ENCODE measurements around the gene ZNF592.

The ZNF592 gene

DNA sequence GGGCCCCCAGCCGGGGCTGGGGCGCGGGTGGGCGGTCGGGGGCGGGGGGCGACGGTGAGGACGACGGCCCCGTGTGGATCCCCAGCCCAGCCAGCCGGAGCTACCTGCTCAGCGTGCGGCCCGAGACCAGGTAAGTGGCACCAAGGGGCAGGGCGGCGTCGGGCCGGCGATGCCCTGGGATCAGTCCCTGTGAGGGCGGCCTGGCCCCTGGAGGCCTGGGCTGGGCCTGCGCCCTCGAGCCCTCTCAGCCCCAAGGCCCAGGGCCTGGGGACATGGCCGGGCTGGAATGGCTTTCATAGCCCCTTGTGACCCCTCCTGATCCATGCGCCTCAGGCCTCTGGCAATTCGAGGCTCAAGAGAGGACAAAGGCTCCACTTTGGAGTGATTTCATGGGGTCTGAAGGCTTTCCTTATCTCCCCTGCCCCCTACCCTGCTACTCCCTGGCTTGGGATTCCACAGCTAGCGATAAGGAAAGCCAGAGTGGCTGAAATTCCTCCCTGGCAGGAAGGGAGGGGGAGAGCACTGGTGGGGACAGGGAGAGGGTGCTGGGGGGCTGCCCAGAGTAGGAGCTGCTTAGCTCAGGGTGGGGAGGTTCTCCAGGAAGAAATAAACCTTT is 69.2 kb downstream of the ZNF592 start:
- H3K27ac ChIP-seq (replicated peaks) = no peak overlapping the region
- no peak overlapping the region for H3K4me3 ChIP-seq (replicated peaks; ENCODE audit: insufficient read depth, low read length)
- no peaks in the 10 kb centered on the region for H3K27me3 ChIP-seq (ENCODE audit: insufficient read depth, poor library complexity, severe bottlenecking)
- no peak for DNase-seq (ENCODE audit: low read depth in 1 of 2, low spot score in 1 of 2)
- TF ChIP-seq GABPA (IDR thresholded peaks at IDR 0.05; ENCODE audit: low read depth) (no peak), SPI1 (IDR thresholded peaks at IDR 0.05; ENCODE audit: borderline replicate concordance, low read depth) (no peak), POLR2AphosphoS5 (IDR thresholded peaks at IDR 0.05; ENCODE audit: low read depth) (no peak)
- TF ChIP-seq, protein P1, sequence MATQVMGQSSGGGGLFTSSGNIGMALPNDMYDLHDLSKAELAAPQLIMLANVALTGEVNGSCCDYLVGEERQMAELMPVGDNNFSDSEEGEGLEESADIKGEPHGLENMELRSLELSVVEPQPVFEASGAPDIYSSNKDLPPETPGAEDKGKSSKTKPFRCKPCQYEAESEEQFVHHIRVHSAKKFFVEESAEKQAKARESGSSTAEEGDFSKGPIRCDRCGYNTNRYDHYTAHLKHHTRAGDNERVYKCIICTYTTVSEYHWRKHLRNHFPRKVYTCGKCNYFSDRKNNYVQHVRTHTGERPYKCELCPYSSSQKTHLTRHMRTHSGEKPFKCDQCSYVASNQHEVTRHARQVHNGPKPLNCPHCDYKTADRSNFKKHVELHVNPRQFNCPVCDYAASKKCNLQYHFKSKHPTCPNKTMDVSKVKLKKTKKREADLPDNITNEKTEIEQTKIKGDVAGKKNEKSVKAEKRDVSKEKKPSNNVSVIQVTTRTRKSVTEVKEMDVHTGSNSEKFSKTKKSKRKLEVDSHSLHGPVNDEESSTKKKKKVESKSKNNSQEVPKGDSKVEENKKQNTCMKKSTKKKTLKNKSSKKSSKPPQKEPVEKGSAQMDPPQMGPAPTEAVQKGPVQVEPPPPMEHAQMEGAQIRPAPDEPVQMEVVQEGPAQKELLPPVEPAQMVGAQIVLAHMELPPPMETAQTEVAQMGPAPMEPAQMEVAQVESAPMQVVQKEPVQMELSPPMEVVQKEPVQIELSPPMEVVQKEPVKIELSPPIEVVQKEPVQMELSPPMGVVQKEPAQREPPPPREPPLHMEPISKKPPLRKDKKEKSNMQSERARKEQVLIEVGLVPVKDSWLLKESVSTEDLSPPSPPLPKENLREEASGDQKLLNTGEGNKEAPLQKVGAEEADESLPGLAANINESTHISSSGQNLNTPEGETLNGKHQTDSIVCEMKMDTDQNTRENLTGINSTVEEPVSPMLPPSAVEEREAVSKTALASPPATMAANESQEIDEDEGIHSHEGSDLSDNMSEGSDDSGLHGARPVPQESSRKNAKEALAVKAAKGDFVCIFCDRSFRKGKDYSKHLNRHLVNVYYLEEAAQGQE (IDR thresholded peaks at IDR 0.05; ENCODE audit: insufficient replicate concordance, low read depth) = no peak
- TF ChIP-seq, protein P2, sequence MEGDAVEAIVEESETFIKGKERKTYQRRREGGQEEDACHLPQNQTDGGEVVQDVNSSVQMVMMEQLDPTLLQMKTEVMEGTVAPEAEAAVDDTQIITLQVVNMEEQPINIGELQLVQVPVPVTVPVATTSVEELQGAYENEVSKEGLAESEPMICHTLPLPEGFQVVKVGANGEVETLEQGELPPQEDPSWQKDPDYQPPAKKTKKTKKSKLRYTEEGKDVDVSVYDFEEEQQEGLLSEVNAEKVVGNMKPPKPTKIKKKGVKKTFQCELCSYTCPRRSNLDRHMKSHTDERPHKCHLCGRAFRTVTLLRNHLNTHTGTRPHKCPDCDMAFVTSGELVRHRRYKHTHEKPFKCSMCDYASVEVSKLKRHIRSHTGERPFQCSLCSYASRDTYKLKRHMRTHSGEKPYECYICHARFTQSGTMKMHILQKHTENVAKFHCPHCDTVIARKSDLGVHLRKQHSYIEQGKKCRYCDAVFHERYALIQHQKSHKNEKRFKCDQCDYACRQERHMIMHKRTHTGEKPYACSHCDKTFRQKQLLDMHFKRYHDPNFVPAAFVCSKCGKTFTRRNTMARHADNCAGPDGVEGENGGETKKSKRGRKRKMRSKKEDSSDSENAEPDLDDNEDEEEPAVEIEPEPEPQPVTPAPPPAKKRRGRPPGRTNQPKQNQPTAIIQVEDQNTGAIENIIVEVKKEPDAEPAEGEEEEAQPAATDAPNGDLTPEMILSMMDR (IDR thresholded peaks at IDR 0.05; ENCODE audit: insufficient read depth, low read length) = no peak

DNA sequence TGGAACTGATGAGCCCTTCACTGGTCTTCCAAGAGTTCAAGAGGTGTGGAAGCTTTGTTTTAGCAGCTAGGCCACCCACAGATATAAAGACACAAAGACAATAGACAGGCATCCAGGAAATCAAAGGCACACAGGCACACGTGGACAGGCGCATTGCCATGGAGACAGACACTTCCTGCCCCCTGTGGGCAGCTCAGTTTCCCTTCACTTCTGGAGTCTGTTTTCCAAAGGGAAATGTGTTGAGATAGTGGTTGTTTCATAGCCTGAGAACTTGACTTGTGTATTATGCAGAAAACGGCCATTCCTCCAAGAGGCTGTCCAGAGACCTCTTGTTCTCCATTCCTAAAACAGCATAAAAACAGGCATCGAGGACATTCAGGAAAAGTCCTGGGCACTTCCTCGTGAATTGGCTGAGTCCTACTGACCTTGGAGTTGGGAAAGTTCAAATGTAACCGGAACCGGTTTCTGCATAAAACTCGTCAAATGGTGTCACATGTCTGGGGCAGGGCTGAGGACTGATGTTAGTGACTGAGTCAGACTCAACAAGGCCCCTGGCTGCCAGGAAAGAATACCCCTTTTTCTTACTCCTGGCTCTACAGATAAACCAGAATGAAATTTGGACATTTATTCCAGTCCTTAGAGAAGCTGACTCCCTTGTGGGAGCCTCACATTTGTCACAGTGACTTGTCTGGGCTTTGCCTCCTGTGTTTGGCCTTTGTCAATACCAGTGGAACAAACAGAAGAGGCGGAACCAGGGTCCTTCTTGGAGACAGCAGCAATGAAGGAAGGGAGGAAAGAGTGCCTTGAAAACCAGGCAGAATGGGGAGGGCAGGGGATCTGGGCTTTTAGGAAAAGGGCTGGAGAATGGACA is 70.1 kb downstream of the ZNF592 start:
- H3K27ac ChIP-seq (replicated peaks) = no peak overlapping the region
- no peak for DNase-seq (ENCODE audit: low read depth in 1 of 2, low spot score in 1 of 2)
- TF ChIP-seq, protein P2 (IDR thresholded peaks at IDR 0.05; ENCODE audit: insufficient read depth, low read length) = no peak
- TF ChIP-seq SPI1 (IDR thresholded peaks at IDR 0.05; ENCODE audit: borderline replicate concordance, low read depth) (no peak), GABPA (IDR thresholded peaks at IDR 0.05; ENCODE audit: low read depth) (no peak), POLR2AphosphoS5 (IDR thresholded peaks at IDR 0.05; ENCODE audit: low read depth) (no peak)
- TF ChIP-seq, protein P1 (IDR thresholded peaks at IDR 0.05; ENCODE audit: insufficient replicate concordance, low read depth) = no peak
- H3K27me3 ChIP-seq (ENCODE audit: insufficient read depth, poor library complexity, severe bottlenecking) = no peaks in the 10 kb centered on the region
- H3K4me3 ChIP-seq (replicated peaks; ENCODE audit: insufficient read depth, low read length) = no peak overlapping the region

DNA sequence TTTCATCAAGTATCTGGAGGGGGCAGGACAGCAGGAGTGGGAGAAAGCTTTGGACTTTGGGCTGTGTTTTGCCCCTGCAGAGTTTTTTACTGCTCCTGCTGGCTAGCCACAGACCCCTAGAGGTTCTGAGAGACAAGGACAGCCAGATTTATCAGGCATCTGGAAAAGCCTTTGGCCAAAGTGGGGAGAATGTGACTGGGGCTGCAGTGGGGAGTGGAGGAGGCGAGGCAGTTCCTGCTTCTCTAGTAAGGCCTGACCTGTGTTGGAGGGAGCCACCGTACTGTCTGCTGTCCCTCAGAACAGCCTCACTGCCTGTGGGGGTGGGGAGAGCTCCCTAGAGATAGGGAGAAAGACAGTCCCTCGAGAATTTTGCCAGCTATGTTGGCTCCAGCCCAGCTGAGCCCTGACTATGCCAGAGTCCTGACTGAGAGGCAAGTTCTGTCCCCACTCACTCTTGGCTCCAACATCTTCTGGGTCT is 70.9 kb downstream of the ZNF592 start:
- no peak for DNase-seq (ENCODE audit: low read depth in 1 of 2, low spot score in 1 of 2)
- H3K27me3 ChIP-seq (ENCODE audit: insufficient read depth, poor library complexity, severe bottlenecking) = no peaks in the 10 kb centered on the region
- H3K4me3 ChIP-seq (replicated peaks; ENCODE audit: insufficient read depth, low read length) = no peak overlapping the region
- H3K27ac ChIP-seq (replicated peaks) = no peak overlapping the region
- TF ChIP-seq SPI1 (IDR thresholded peaks at IDR 0.05; ENCODE audit: borderline replicate concordance, low read depth) (no peak), POLR2AphosphoS5 (IDR thresholded peaks at IDR 0.05; ENCODE audit: low read depth) (no peak), GABPA (IDR thresholded peaks at IDR 0.05; ENCODE audit: low read depth) (no peak)
- TF ChIP-seq, protein P1 (IDR thresholded peaks at IDR 0.05; ENCODE audit: insufficient replicate concordance, low read depth) = no peak
- TF ChIP-seq, protein P2 (IDR thresholded peaks at IDR 0.05; ENCODE audit: insufficient read depth, low read length) = no peak

Measured in HL-60 (cell line).